Measurements from ENCODE around the gene FRRS1L. TPM values are rescaled to one million over a fixed set of nuclear protein-coding genes. Genes with fewer than 3 reads are reported as not detected.

FRRS1L gene
- 9.1 TPM for total RNA-seq (ENCODE audit: insufficient read depth, low replicate concordance)

GRCh38 chr9:109166771-109167601 lies at the start of gene FRRS1L:
Gene FRRS1L (minus strand): TSS chr9:109167249. CDS start chr9:109167138, 111 bp downstream.
- DNase-seq (ENCODE audit: low spot score), result no peak

- no peak for DNase-seq (ENCODE audit: low spot score)
Observed at GRCh38 chr9:109214414-109214813, 47.4 kb upstream of the FRRS1L start.

DNA sequence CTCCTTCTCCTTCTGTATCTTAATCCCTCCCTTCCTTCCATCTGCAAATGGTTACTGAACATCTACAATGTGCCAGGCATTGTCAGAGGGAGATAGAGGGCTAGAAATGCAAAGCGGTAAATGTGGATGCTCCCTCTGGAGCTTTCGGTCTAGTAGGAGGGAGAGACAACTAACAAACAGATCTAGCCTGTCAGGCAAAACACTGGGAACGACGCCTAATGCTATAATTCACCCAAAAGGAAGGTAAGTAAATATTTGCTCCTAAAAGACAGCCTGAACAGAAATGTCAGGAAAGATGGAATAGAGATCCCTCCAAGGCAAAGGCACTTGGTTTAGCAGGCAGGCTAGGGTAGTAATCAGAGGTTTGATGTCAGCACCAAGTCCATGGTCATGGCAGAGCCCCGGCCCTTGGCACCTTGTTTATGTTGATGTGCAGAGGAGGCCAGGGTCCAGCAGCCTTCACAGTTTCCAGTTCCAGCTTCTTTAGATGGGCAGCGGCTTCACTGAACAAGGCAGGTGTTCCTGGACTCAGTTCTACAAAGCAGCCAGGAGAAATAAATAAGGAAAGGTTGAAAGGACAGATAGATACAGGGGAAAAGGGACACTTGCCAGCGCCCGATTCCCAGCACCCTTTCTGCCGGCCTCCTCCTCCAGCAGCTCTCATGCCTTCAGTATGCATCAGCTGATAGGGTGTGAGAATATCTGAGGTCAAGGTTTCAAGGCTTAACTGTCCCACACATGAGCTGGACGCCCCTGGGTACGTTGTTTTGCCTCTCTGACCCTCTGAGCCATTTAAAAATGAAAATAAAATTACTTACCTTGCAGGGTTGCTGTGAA lies 46.5 kb upstream of the FRRS1L start:
- no peak for DNase-seq (ENCODE audit: low spot score)

DNA sequence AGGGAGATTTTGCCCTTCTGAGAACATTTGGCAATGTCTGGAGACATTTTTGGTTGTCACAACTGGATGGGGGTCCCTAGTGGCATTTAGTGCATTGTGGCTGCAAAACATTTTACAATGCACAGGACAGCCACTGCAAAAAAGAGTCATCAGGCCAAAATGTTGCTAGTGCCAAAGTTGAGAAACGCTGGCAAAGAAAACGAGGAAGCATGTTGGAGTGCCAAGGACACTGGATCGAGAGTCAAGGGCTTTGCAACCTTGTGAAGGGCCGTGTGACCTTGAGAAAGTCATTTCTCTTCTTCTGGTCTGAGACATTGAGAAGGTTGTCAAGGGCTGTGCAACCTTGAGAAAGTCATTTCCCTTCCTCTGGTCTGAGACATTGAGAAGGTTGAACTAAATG lies 45.7 kb upstream of the FRRS1L start:
- no peak for DNase-seq (ENCODE audit: low spot score)

DNA sequence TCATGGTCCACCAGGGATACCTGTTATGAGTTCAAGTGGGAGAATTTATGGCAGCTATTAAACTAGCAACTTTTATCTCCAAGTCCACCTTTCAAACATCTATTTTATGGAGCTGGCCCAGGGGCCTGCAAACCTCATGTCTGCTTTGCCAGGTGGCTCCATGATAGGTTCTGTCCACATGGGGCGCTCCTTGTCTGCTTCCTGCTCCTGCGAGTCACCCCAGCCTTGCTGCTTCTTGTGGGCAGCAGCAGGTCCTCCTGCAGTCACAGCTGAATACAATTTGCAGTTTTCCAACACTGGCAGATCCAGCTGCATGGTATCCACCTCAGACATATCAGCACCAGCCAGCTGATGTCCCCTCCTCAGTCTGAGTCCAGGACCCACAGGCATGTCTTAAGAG lies 39.6 kb upstream of the FRRS1L start:
- DNase-seq (ENCODE audit: low spot score), result no peak

GRCh38 chr9:109205526-109205925 lies 38.5 kb upstream of the FRRS1L start:
- no peak for DNase-seq (ENCODE audit: low spot score)

DNA sequence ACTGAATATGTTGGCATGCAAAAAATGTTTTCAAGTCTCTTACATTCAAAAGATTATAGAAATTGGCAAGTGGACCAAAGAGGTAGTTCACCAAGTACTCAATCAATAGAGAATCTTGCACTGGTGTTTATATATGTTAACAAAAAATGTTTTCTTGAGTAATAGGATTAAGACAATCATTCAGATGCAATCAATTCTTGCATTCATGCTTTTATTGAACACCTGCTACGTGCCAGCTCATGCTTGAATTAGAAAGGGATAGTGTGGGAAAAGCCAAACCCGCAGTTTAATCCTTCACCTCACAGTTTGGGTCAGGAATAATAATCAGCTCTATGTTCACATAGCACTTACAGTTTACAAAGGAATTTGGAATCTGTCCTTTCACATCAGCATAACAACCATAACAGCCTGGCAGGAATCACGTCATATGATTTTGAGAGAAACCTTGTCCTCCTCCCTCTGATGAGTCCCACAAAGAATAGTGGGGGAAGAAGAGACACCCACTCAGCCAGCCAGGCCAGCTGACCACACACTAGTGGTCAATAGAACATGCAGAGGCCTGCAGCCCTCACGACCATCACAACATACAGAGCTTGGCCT lies 36.8 kb upstream of the FRRS1L start:
- no peak for DNase-seq (ENCODE audit: low spot score)

DNA sequence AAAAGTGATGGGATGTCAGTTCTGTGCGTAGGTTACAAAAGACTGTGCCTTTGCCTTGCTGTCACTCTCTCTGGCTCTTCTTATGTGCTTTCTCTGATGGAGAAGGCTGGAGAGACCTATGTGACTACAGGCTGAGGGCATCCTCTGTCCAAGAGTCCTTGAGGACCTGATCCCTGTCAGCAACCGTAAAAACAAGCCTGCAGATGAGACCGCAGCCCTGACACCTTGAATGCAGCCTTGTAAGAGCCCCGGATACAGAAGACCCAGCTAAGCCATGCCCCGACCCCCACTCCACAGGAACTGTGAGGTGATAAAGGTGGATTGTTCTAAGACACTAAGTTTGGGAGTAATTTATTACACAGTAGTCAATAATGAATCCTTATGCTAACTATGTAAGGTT lies 32.6 kb upstream of the FRRS1L start:
- DNase-seq (ENCODE audit: low spot score), result no peak

GRCh38 chr9:109198736-109199382 lies 31.8 kb upstream of the FRRS1L start:
- no peak for DNase-seq (ENCODE audit: low spot score)

- DNase-seq (ENCODE audit: low spot score), result no peak
Observed at GRCh38 chr9:109193974-109194556, 27.0 kb upstream of the FRRS1L start.

GRCh38 chr9:109192732-109193361 lies 25.8 kb upstream of the FRRS1L start:
- peak; percentile 21 for DNase-seq (ENCODE audit: low spot score)

DNA sequence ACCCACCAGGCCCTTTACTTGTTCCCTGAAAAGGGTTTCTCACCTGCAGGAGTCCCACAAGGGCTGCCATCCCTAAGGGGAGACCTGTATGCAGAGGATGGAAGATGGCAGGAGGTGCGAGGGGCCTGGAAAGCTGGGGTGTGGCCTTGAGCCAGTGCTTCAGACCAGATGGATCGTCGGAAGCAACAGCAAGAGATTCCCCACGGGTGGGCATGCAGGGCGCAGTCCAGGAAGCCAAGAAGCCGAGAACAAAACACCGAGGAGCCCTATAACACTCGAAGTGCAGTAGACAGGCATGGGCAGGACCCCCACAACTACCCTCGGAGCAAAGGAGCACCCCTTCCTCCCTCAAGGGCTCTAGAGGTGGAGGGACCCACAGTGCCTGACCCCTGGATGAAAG lies 24.7 kb upstream of the FRRS1L start:
- DNase-seq (ENCODE audit: low spot score), result no peak

DNA sequence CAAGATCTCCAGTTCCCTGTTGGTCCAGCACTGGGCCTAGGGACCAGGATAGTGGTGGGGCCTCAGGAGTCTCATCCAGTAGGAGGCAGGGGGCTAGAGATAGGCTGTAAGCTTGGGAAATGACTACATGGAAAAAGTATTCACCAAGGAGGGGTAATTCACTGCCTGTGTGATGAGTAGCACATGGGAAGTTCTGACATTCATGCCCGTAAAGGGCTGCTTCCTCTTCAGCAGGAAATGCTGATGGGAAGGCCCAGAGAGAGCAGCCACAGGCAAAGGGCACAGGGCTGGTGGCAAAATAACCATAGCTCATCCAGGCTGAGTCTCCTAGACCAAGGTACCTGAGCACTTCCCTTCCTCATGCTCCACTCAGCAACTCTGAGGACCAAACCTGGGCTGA lies 23.1 kb upstream of the FRRS1L start:
- no peak for DNase-seq (ENCODE audit: low spot score)

DNA sequence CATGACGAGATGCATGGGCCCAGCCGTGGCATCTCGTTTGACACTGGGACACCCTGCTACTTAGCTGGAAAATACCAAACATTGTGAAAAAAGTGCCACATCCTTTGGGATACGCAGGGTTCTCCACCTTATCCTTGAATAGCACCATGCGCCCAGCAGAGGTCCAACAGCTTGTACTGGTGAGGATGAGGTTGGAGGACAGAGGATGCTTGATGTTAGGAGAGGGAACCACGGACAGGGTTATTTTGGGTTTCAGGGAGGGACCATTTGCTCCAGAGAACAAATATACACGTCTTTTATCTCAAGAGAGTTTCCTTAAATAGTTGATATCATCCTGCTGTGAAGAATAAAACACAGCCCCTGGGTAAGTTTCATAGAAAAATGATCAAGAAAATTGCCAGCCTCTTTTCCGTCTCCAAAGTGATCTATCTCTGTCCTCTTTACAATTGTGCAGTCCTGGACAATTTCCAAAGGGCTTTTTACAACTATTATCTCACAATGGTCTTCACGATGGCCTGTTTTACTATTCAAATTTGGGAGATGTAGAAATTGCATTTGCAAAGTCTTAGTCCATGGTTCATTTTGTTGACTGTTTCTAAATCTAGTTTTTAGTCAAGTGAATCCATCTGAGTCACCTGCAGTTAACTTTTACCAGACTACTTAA lies 19.9 kb upstream of the FRRS1L start:
- no peak for DNase-seq (ENCODE audit: low spot score)

- peak; percentile 11 for DNase-seq (ENCODE audit: low spot score)
Observed at GRCh38 chr9:109182940-109183798, 16.1 kb upstream of the FRRS1L start.

- no peak for DNase-seq (ENCODE audit: low spot score)
Observed at GRCh38 chr9:109182550-109182939, 15.5 kb upstream of the FRRS1L start.

GRCh38 chr9:109181284-109181683 lies 14.2 kb upstream of the FRRS1L start:
- DNase-seq (ENCODE audit: low spot score), result no peak

- no peak for DNase-seq (ENCODE audit: low spot score)
Observed at GRCh38 chr9:109179801-109180523, 12.9 kb upstream of the FRRS1L start.

DNA sequence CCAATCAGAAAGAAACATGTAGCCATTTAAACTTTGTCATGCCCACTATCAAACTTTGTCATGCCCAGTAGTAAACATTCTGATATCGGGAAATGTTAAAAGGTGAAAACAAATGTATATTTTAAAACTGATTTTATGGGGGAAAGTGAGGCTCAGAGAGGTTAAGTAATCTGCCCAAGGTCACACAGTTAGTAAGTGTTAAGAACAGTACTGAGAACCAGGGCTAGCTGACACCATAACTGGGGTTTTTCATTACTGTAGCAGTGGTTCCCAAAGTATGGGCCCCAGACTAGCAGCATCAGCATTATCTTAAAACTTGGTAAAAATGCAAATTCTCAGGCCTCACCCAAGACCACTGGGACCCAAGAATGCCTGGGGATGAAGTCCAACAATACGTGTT lies 9.9 kb upstream of the FRRS1L start:
- DNase-seq (ENCODE audit: low spot score), result no peak

Measured in umbilical cord (tissue), 2 donors.